Esophagus muscularis mucosa (tissue), 3 donors: ENCODE measurements around the gene PPRC1.

Experiments
- EP300 ChIP-seq: sonication (generic); formaldehyde crosslinking; IDR thresholded peaks from one replicate; pipeline ENCODE4 v1.6.1; 2017; ENCODE audit warnings: antibody characterized with exemption
- TF ChIP-seq, protein P1 (sequence below), 3 experiments: fragments of 200-600 bp in 2 of 3; fragments of 450-650 bp in 1 of 3; sonication (generic) in 2 of 3; IDR thresholded peaks; one replicate each; pipeline ENCODE4 v1.5.1; 2017 to 2019; ENCODE audit warnings: antibody characterized with exemption in 3 of 3, mild to moderate bottlenecking in 2 of 3, moderate library complexity in 1 of 3

DNA sequence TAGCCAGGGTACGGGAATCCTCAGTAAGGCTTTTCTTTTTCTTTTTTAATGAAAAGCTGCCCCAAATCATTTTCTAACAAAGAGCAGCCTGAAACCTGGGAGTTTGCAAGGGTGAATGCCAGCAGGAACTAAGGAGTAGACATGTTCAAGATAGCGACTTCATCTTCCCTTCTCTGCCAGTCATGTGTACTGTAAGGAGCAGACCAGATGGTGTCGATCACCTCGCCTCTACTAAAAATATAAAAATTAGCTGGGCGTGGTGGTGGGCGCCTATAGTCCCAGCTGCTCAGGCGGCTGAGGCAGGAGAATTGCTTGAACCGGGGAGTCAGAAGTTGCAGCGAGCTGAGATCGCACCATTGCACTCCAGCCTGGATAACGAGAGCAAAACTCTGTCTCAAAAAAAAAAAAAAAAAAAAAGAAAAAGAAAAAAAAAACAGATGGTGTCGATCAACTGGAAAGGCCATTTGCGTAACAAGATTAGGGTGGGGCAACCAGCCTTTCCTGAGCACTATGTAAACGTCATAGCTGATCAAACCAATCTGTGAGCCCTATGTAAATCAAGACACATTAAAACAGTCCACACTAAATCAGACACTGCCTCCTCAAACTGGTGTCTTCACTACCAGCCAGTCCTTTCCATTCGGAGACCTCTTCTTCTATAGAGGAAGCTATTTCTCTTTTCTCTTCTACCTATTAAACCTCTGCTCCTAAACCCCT is 53.1 kb downstream of the PPRC1 start:
- TF ChIP-seq, protein P1, sequence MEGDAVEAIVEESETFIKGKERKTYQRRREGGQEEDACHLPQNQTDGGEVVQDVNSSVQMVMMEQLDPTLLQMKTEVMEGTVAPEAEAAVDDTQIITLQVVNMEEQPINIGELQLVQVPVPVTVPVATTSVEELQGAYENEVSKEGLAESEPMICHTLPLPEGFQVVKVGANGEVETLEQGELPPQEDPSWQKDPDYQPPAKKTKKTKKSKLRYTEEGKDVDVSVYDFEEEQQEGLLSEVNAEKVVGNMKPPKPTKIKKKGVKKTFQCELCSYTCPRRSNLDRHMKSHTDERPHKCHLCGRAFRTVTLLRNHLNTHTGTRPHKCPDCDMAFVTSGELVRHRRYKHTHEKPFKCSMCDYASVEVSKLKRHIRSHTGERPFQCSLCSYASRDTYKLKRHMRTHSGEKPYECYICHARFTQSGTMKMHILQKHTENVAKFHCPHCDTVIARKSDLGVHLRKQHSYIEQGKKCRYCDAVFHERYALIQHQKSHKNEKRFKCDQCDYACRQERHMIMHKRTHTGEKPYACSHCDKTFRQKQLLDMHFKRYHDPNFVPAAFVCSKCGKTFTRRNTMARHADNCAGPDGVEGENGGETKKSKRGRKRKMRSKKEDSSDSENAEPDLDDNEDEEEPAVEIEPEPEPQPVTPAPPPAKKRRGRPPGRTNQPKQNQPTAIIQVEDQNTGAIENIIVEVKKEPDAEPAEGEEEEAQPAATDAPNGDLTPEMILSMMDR (IDR thresholded peaks at IDR 0.05): no peak
- TF ChIP-seq EP300: no peak
